Fibroblast of upper back skin (primary cell): ENCODE data around the gene MOGAT3.
"Not testable (repeated sequence)": the region's sequence is repeated elsewhere in the genome, so short reads cannot be mapped to it uniquely, and the experiment has no call there.

ENCODE experiments used
- DNase-seq: peaks from one replicate; pipeline ENCODE4 v3.0.0-alpha.2; 2013

The MOGAT3 gene

GRCh38 chr7:101232141-101232850 is 31.5 kb upstream of the MOGAT3 start:
- no peak for DNase-seq

DNA sequence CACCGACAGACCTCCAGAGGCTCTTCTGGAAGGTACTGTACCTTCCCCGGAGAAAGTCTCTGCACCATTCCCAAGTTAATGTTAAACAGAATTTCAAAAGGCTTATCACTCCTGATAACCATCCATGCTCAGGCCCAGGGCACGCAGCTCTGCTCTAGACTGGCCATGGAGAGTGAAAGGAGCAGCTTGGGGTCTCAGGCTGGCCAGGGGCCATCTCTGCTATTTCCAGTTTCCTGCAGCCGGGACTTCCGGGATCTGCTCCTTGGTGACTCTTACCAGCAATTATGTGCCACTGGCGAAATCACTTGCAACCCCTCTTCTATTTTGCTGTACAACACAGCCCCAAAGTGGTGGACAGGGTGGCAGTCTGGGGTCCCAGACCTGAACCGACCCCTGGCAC is 30.8 kb upstream of the MOGAT3 start:
- DNase-seq = peak; percentile 11

DNA sequence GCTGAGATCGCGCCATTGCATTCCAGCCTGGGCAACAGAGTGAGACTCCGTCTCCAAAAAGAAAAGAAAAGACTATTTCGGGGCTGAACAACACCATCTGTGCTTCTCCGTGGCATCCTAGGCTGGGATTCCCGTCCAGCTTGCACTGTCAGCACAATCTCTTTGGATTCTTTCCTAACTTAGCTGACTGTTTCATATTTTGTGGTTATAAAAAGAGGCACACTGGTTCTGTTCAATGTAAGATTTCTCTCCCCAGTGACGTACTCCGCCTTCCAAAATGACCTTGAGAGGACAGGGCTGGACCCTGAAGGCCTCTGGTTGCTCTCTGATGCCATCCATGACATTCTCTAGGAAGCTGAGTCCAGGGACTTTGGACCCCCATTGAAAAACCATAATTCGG is 25.9 kb upstream of the MOGAT3 start:
- no peak for DNase-seq

- no peak for DNase-seq
Measured at GRCh38 chr7:101225650-101226049, 24.8 kb upstream of the MOGAT3 start.

DNA sequence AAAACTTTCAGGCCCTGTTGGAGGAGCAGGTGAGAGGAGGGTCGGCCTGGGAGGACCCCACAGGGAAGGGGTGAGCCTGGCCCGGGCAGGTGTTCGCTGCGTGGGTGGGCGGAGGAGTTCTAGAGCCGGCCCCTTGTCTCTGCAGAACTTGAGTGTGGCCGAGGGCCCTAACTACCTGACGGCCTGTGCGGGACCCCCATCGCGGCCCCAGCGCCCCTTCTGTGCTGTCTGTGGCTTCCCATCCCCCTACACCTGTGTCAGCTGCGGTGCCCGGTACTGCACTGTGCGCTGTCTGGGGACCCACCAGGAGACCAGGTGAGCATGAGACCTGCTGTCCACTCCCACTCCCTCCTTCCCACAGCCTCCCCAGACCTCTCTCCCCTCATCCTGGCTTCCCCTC is 22.7 kb upstream of the MOGAT3 start:
- DNase-seq = no peak

DNA sequence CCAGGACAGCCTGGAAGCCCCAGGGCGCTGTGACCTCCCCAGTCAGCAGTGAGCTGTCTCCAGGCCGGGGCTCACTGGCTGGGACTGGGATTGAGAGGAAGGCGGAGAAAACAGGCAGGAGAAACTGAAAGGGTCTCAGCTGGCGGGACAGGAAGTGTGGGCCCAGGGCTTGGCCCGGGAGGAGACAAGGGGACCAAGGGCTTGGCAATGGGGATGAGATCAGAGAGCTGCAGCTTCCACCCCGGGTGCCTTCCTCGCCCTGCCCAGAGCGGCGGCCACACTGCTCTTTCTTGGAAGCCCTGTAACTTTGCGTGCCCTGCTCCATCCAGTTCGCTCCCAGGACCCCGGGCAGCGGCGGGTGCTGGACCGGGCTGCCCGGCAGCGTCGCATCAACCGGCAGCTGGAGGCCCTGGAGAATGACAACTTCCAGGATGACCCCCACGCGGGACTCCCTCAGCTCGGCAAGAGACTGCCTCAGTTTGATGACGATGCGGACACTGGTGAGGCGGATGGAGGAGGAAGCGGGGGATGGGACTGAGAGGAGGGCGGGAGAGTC is 21.5 kb upstream of the MOGAT3 start:
- no peak for DNase-seq

- no peak for DNase-seq
Measured at GRCh38 chr7:101220295-101220694, 19.5 kb upstream of the MOGAT3 start.

GRCh38 chr7:101218236-101219125 is 17.6 kb upstream of the MOGAT3 start:
- no peak for DNase-seq

DNA sequence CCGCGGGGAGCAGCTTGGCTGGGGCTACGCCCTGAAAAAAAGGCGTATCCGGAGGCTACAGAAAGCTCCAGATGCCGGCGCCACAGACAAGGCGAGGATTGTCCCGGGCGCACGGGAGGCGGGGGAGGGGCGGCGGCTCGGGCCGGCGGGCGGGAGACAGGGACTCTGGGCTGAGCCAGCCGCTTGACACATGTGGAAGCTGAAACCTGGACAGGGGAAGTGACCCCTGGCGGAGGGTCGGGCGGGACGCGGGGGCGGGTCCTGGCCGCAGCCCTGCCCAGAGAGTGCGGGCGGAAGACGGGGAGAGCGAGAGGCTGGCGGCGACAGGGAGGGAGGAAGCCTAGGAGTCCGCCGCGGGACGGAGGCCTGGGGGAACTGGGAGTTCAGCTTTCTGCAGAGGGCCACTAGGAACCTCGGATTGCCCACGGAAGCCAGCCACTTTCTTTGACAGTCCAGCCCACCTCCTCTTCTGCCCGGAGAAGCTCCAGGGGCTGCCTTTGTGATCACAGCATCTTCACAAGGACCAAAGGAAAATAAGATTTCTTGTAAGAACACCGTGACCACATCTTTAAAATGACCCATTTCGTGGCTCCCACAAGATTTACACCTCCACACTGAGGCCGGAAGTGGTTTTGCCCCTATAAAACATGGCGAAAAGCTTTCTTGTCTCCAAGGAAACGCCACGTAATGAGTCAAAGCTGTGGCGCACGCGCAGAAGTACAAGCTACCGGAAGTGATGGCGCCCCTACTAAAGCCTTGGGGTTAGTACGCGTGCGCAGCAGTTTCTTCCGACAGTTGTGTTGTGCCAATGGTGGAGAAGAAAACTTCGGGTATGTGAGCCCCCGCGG is 16.8 kb upstream of the MOGAT3 start, which contains the start of the genes PLOD3 and ZNHIT1:
TSS of gene PLOD3 (minus strand) at position 194 of the 848 bp plus-strand sequence. CDS start 307 bp downstream, outside the sequence.
TSS of gene ZNHIT1 (plus strand) at position 778 of the 848 bp plus-strand sequence. CDS start at position 809, 31 bp downstream.
- peak; percentile 98 for DNase-seq

GRCh38 chr7:101216860-101217387 is 16.1 kb upstream of the MOGAT3 start:
- DNase-seq = no peak

DNA sequence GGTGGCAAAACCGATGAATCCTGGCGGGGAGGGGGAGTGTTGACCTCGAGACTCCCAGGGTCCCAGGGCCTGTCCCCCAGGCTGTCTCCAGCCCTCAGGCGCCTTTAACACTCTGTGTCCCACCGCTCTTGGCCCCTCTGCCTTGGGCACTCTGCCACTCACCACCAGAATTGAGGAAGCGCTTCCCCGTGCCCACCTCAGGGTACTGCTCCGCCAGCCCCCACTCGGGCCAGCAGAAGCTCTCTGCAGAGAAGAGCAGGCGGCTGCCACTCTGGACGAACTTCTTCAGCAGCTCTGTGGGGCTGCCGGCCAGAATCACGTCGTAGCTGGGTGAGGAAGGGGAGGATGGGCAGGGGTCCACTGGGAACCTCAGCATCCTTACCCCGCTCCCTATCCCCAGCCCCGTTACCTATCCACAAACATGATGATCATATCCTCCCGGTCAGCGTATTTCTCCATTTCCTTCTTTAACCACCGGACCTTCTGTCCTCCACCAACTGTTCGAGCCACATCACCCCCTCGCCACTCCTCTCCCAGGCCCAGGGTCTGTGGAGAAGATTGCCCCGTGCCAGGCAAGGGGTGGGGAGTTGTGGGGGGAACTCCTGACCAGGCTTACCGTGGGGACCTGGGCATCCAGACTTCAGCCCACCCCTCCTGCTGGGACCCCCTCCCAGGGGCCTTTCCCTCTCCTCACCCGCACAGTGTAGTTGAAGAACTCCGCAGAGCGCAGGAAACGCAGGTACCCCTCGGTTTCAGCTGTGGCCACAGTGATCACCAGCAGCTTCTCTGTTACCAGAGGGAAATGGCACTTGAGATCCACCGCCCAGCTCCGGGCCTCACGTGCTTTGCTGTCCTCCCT is 15.4 kb upstream of the MOGAT3 start:
- no peak for DNase-seq

DNA sequence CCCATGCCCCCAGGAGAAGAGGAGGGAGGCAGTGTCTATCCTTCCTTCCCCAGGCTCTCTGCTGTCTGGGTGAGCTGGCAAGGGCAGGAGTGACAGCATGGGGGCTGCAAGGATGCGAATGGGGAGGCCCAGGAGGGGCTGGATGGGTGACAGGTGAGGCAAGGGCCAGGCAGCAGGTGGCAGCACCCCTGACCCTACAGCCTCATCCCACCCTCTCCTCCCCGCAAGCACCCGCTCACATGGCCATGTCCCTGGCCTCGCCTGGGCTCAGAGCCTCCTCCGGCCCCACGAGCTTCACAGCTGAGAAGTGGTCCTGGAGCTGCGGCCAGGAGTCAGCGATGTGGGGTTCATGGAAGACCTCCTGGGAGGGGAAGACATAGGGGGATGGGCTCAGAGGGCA is 11.2 kb upstream of the MOGAT3 start:
- DNase-seq = no peak

DNA sequence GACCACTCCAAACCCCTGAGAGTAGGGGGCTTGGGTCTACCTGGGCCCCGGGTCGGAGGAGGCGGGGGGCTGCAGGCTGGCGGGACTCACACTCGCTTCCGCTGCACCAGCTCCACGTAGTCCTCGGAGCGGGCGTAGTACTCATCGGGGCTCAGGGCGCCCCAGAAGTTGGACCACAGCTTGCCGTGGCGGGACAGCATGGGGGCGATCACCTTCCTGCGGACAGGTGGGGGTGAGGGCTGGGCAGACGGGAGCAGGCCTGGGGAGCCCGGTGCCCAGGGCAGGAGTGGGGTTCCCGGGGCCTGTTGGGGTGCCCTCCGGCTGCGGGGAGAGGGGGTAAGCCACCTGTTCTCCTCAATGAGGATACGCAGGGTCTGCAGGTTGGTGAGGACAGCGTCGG is 10.7 kb upstream of the MOGAT3 start:
- no peak for DNase-seq

DNA sequence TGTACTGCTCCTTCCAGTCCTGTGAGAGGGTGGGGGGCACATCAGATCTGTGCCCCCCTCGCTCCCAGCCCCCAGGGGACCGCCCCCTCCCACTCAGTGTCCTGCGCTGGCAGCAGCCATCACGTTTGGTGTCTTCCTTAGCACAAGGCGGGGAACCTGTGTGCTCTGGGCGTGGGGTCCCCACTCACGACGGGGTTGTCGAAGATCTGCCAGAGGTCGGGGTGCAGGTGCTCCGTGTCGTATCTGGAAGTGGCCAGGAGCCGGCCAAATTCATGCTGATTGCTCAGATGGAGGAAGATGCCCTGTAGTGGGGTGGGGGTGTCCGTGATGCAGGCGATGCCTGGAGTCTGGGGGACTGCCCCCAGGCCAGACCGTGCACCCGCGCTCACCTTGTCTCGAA is 9.3 kb upstream of the MOGAT3 start:
- DNase-seq = no peak

DNA sequence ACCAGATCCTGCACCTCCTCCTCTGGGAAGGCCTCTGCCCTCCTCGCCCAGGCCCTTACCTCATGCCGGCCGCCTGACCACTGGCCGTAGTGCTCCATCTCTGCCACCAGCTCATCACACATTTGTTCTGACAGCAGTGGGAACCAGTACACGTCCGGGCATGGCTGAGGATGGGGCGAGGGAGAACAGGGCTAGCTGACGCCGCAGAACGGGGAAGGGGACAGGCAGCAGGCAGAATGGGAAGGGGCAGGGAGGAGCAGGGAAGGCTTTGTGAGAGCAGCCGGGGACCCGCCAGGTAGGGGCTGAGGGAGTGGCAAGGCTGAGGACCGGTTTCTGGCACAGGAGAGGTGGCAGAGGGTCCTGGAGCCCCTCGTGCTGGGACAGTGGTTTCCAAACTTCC is 8.0 kb upstream of the MOGAT3 start:
- no peak for DNase-seq

DNA sequence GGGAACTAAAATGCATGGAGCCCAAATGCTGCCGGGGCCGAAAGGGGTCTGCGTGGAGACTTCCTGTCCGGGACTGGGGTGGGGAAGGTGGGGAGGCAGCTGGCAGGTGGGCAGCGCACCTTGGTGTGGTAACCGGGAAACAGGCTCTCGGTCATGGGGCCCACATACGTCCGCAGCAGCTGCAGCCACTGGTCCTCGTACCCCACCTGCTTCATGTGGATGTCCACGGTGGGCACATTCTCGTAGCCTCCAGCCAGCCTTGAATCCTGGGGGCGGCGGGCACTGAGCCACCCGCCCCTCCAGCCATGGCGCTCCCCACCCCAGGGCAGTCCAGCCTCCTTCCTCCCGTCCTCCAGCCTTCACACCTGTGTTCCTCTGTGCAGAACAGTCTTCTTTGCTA is 6.6 kb upstream of the MOGAT3 start:
- DNase-seq = no peak

GRCh38 chr7:101206665-101207042 is 5.8 kb upstream of the MOGAT3 start:
- no peak for DNase-seq

DNA sequence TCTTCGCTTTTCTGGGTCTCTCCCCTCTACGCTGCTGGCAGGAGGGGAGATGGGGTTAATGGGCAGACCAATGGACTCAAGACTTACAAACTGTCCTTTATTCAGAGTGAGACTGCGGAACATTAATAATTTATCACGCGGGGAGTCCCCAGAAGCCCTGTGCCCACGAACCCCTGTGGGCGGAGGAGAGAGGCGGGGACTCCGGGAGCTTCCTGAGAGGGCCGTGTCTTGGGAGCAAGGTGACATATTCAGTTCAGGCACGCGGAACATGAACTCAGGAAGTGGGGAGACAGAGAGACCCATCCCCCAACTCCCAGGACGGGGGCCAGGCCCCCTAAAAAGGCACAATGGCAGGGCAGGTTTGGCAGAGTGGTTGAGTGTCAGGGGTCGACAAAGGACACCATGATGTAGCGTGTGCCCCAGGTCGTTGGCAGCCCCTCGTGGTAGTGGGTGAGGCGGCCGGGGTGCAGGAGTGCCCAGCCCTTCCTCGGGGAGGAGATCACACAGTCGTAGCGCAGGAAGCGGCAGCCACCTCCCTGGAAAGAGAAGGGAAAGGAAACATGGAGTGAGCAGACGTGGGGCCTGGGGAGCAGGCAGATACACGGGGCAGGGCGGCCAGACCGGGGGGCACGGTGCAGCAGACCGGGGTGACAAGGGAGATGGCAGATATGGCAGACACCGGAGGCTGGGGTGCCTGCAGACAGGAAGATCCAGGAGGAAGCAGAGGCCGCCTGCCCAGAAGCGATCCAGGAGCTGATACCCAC is 5.2 kb upstream of the MOGAT3 start:
- no peak for DNase-seq

GRCh38 chr7:101203740-101204738 is 3.2 kb upstream of the MOGAT3 start:
- not testable (repeated sequence) for DNase-seq

DNA sequence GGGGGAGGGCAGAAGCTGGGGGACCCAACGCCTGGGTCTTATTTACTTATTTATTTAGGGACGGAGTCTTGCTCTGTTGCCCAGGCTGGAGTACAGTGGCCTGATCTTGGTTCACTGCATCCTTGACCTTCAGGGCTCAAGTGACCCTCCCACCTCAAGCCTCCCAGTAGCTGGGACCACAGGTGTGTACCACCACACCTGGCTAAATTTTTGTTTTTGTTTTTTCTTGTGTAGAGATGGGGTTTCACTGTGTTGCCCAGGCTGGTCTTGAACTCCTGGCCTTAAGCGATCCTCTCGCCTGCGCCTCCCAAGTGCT is 1.7 kb upstream of the MOGAT3 start:
- no peak for DNase-seq
